ENCODE data around the gene GREB1L. TPM values are rescaled to one million over a fixed set of nuclear protein-coding genes. Genes with fewer than 3 reads are reported as not detected.

Gene GREB1L
- polyA plus RNA-seq, 3 donors from 2014 or later = 0.21 TPM; not detected in 2

- no peak overlapping the region for H3K27ac Mint-ChIP-seq
- DNase-seq = no peak
- peaks cover 0 to 6% (median 0%) of the 10 kb centered on the region in 6 donors for H3K9me3 Mint-ChIP-seq
- H3K27me3 Mint-ChIP-seq (ENCODE audit: low read depth in 3 of 3) = peaks cover 21 to 35% (median 24%) of the 10 kb centered on the region in 3 donors
- H3K4me3 Mint-ChIP-seq = no peak overlapping the region
- peaks cover 6 to 7% of the 10 kb centered on the region in 2 donors for H3K4me1 Mint-ChIP-seq
- peaks cover 0 to 7% (median 0%) of the 10 kb centered on the region in 3 donors for H3K36me3 Mint-ChIP-seq
Measured at GRCh38 chr18:21241301-21242048, 557 bp upstream of the GREB1L start.

GRCh38 chr18:21242780-21243401 is 859 bp downstream of the GREB1L start:
- H3K36me3 Mint-ChIP-seq = peaks cover 0 to 7% (median 0%) of the 10 kb centered on the region in 3 donors
- peaks cover 0 to 4% (median 0%) of the 10 kb centered on the region in 6 donors for H3K9me3 Mint-ChIP-seq
- DNase-seq = no peak
- H3K4me1 Mint-ChIP-seq = peaks cover 6 to 7% of the 10 kb centered on the region in 2 donors
- peaks cover 21 to 37% (median 21%) of the 10 kb centered on the region in 3 donors for H3K27me3 Mint-ChIP-seq (ENCODE audit: low read depth in 3 of 3)
- no peak overlapping the region for H3K27ac Mint-ChIP-seq
- peak overlapping the region in 3 of 5 donors; percentile 40 to 57 (median 55) for H3K4me3 Mint-ChIP-seq

DNA sequence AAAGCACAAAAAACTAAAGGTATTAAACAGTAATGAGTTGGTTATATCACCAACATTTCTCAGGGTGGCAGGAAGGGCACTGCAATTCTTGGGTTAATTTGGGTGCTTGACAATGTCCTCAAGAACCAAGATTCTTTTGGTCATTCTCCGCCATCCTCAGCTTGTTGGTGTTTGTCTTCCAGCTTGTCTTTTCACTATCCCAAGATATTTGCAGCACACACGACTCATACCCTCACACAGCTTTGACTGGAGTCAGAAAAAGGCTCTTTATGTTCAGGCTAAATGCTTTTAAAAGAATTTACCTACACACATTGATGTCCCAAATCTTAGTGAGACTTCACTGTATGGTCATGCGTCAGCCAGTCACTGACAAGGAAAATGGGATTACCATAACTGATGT is 12.5 kb downstream of the GREB1L start:
- Mint-ChIP-seq H3K27ac (no peak overlapping the region), H3K4me3 (no peak overlapping the region), H3K27me3 (ENCODE audit: low read depth in 3 of 3) (peaks cover 0 to 5% (median 2%) of the 10 kb centered on the region in 3 donors), H3K4me1 (no peaks in the 10 kb centered on the region), H3K9me3 (no peaks in the 10 kb centered on the region), H3K36me3 (no peaks in the 10 kb centered on the region)
- no peak for DNase-seq

DNA sequence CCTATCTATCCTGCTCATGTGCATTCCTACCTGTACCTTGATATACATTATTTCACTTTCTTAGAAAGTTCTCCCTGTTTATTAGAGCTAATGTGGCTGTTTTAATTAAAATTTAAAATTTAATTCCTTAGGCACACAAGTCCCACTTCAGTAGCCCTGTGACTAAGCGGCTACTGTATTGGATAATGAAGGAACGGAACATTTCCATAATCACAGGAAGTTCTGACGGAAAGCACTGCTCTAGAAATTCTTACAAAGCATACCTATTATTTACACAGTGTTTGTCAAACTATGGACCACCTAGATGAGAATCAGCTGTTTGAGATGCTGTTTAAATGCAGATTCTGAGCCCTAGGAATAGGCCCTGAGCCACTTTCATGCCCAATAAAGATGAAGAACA is 13.2 kb downstream of the GREB1L start:
- Mint-ChIP-seq H3K27ac (no peak overlapping the region), H3K4me3 (no peak overlapping the region), H3K9me3 (no peaks in the 10 kb centered on the region), H3K4me1 (no peaks in the 10 kb centered on the region), H3K27me3 (ENCODE audit: low read depth in 3 of 3) (peaks cover 0 to 2% (median 2%) of the 10 kb centered on the region in 3 donors), H3K36me3 (no peaks in the 10 kb centered on the region)
- DNase-seq = no peak

DNA sequence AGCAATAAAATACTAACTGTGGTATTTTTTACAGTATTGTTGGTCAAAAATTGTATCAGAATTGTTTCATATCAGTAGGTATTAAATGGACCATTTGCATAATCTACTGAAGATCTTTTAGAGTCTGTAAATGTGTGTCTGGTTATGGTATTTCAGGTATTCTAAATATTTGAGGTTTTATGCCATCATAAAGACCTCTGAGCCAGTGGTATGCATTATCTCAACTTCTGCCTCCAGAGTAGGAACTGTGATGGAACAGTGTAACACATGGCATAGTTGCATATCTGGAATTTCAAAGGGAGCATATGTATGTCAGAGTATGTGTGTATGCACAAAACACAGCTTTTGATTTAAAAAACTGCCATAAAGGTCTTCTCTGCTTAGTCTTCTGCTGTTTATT is 15.4 kb downstream of the GREB1L start:
- Mint-ChIP-seq H3K4me1 (no peaks in the 10 kb centered on the region), H3K27me3 (ENCODE audit: low read depth in 3 of 3) (peaks cover 0 to 2% (median 0%) of the 10 kb centered on the region in 3 donors), H3K36me3 (no peaks in the 10 kb centered on the region), H3K9me3 (no peaks in the 10 kb centered on the region), H3K27ac (no peak overlapping the region), H3K4me3 (no peak overlapping the region)
- no peak for DNase-seq

- Mint-ChIP-seq H3K9me3 (no peaks in the 10 kb centered on the region), H3K4me3 (no peak overlapping the region), H3K4me1 (no peaks in the 10 kb centered on the region), H3K36me3 (no peaks in the 10 kb centered on the region), H3K27ac (no peak overlapping the region), H3K27me3 (ENCODE audit: low read depth in 3 of 3) (peaks cover 0 to 2% (median under 1%) of the 10 kb centered on the region in 3 donors)
- DNase-seq = no peak
Measured at GRCh38 chr18:21260621-21261020, 18.6 kb downstream of the GREB1L start.

DNA sequence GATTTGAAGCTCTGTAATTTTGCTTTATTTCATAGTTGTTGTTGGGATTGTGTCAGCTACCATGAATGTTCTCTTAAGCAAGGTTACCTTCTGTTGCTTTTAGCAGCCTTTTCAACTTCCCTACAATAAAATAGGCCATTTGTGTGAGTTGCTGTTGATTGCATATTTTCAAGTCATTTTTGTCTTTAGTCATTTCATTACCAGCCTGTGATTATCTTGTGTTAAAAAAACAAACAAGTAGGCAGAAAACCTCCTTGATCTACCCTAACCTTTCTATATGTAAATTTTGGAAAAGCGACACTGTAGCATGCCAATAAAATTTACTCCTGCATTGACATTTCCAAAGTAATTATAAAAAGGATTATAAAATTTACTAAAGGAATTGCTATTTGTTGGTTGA is 19.3 kb downstream of the GREB1L start:
- Mint-ChIP-seq H3K4me1 (no peaks in the 10 kb centered on the region), H3K27me3 (ENCODE audit: low read depth in 3 of 3) (peaks cover 2 to 3% (median 2%) of the 10 kb centered on the region in 3 donors), H3K27ac (no peak overlapping the region), H3K9me3 (peaks cover 0 to 3% (median 0%) of the 10 kb centered on the region in 6 donors), H3K36me3 (no peaks in the 10 kb centered on the region), H3K4me3 (no peak overlapping the region)
- DNase-seq = no peak

DNA sequence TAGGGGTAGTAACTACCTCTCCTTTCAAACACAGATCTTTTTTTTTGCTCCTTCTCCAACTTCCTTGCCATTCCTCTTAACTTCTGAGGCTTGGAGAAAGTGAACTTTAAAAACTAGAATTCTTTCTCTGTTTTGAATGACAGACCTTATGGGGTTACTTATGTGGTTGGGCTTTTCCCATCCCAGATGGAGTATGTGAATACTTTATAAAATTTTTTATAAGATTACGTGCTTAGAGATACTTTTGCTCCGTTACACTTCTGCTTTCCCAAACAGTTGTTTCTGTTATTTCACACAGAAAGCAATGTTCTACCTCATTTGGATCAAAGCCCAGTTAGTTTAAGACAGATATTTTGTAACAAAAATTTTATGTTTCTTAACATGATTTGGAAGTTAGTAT is 20.2 kb downstream of the GREB1L start:
- no peaks in the 10 kb centered on the region for H3K4me1 Mint-ChIP-seq
- no peak overlapping the region for H3K27ac Mint-ChIP-seq
- peaks cover 2 to 3% (median 2%) of the 10 kb centered on the region in 3 donors for H3K27me3 Mint-ChIP-seq (ENCODE audit: low read depth in 3 of 3)
- H3K9me3 Mint-ChIP-seq = peaks cover 0 to 3% (median 0%) of the 10 kb centered on the region in 6 donors
- no peak overlapping the region for H3K4me3 Mint-ChIP-seq
- no peak for DNase-seq
- no peaks in the 10 kb centered on the region for H3K36me3 Mint-ChIP-seq

DNA sequence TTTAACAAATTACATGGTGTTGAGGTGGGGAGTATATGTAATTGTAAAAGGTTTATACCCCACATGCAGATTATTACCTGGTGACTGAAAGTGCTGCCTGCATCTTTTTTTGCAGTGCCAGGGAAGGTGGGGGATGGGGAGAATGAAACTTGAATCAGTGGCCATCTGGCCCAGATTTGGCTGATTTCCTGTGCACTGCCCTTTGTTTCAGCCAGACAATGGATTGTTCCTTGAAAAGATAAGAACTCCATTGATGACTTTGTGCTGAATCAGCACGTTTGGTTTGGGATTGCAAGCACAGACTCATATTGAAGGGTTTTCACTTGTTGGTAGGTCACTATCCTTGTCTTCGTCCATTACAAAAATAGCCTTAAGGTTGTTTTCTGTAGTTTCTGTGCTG is 20.9 kb downstream of the GREB1L start:
- Mint-ChIP-seq H3K27me3 (ENCODE audit: low read depth in 3 of 3) (peaks cover 2 to 4% (median 3%) of the 10 kb centered on the region in 3 donors), H3K4me3 (no peak overlapping the region), H3K27ac (no peak overlapping the region), H3K36me3 (no peaks in the 10 kb centered on the region), H3K9me3 (peaks cover 0 to 3% (median 0%) of the 10 kb centered on the region in 6 donors), H3K4me1 (no peaks in the 10 kb centered on the region)
- no peak for DNase-seq

- Mint-ChIP-seq H3K27ac (no peak overlapping the region), H3K4me3 (no peak overlapping the region), H3K36me3 (no peaks in the 10 kb centered on the region), H3K4me1 (no peaks in the 10 kb centered on the region), H3K27me3 (ENCODE audit: low read depth in 3 of 3) (peaks cover 2 to 3% (median 3%) of the 10 kb centered on the region in 3 donors), H3K9me3 (peaks cover 0 to 3% (median 0%) of the 10 kb centered on the region in 6 donors)
- DNase-seq = no peak
Measured at GRCh38 chr18:21264651-21265050, 22.6 kb downstream of the GREB1L start.

- peaks cover 2 to 3% (median 3%) of the 10 kb centered on the region in 3 donors for H3K27me3 Mint-ChIP-seq (ENCODE audit: low read depth in 3 of 3)
- H3K9me3 Mint-ChIP-seq = peaks cover 0 to 3% (median 0%) of the 10 kb centered on the region in 6 donors
- no peaks in the 10 kb centered on the region for H3K36me3 Mint-ChIP-seq
- no peak for DNase-seq
- H3K27ac Mint-ChIP-seq = no peak overlapping the region
- H3K4me1 Mint-ChIP-seq = no peaks in the 10 kb centered on the region
- H3K4me3 Mint-ChIP-seq = no peak overlapping the region
Measured at GRCh38 chr18:21265971-21266673, 24.1 kb downstream of the GREB1L start.

GRCh38 chr18:21267400-21267799 is 25.4 kb downstream of the GREB1L start:
- Mint-ChIP-seq H3K27me3 (ENCODE audit: low read depth in 3 of 3) (peaks cover 2 to 3% (median 3%) of the 10 kb centered on the region in 3 donors), H3K27ac (no peak overlapping the region), H3K4me3 (no peak overlapping the region), H3K36me3 (no peaks in the 10 kb centered on the region), H3K4me1 (no peaks in the 10 kb centered on the region), H3K9me3 (peaks cover 0 to 3% (median 0%) of the 10 kb centered on the region in 6 donors)
- DNase-seq = no peak

DNA sequence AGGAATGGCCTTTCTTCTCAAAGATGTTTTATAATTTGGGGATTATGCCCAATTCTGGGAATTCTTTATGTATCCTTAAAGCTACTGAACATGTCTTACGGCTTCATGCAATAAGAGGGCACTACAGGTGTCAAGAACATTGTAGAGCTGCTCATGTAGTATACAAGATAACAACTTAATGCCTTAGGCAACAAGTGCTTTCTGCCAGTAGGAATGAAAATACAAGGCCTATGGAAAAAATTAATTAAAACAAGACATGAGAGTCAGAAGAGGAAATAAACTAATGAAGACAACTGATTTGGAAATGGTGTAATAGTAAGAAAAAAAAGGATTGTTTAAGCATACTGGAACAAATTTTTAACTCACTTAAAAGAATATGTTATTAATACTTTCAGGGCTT is 27.3 kb downstream of the GREB1L start:
- DNase-seq = no peak
- Mint-ChIP-seq H3K36me3 (no peaks in the 10 kb centered on the region), H3K9me3 (peaks cover 0 to 5% (median 0%) of the 10 kb centered on the region in 6 donors), H3K4me1 (no peaks in the 10 kb centered on the region), H3K4me3 (no peak overlapping the region), H3K27ac (no peak overlapping the region), H3K27me3 (ENCODE audit: low read depth in 3 of 3) (peaks cover 2 to 3% (median 3%) of the 10 kb centered on the region in 3 donors)

- H3K36me3 Mint-ChIP-seq = no peaks in the 10 kb centered on the region
- no peak for DNase-seq
- no peak overlapping the region for H3K4me3 Mint-ChIP-seq
- no peak overlapping the region for H3K27ac Mint-ChIP-seq
- H3K9me3 Mint-ChIP-seq = peaks cover 0 to 5% (median 0%) of the 10 kb centered on the region in 6 donors
- peaks cover 2 to 3% (median 3%) of the 10 kb centered on the region in 3 donors for H3K27me3 Mint-ChIP-seq (ENCODE audit: low read depth in 3 of 3)
- H3K4me1 Mint-ChIP-seq = no peaks in the 10 kb centered on the region
Measured at GRCh38 chr18:21270453-21270852, 28.4 kb downstream of the GREB1L start.

All from immature natural killer cell (primary cell).